Osteoblast (primary cell): ENCODE data around the gene ATG5. TPM values are rescaled to one million over a fixed set of nuclear protein-coding genes. Genes with fewer than 3 reads are reported as not detected.

Source experiments
- DNase-seq: peaks from one replicate; pipeline ENCODE4 v3.0.0; 2011; ENCODE audit warnings: low spot score, mixed read lengths; ENCODE audit not compliant: insufficient read length; ENCODE audit errors: missing footprints
- H2AFZ ChIP-seq: 2 replicates; pipeline ENCODE4 v1.6.0; 2011; ENCODE audit warnings: mild to moderate bottlenecking, low read length
- H3K27ac ChIP-seq: 2 replicates; pipeline ENCODE4 v1.5.1; 2011; ENCODE audit warnings: mild to moderate bottlenecking, low read depth, low read length, moderate library complexity
- H3K27me3 ChIP-seq: 2 replicates; pipeline ENCODE4 v1.6.0; 2012; ENCODE audit warnings: mild to moderate bottlenecking, control low read depth, inconsistent platforms, low read length, moderate library complexity; ENCODE audit not compliant: insufficient read depth
- H3K36me3 ChIP-seq: 2 replicates; pipeline ENCODE4 v1.5.1; 2011; ENCODE audit warnings: mild to moderate bottlenecking, low read length, control low read depth, moderate library complexity; ENCODE audit not compliant: insufficient read depth
- H3K4me1 ChIP-seq: 2 replicates; pipeline ENCODE4 v1.5.1; 2011; ENCODE audit warnings: mild to moderate bottlenecking, low read length, control low read depth, moderate library complexity; ENCODE audit not compliant: insufficient read depth
- H3K4me2 ChIP-seq: 2 replicates; pipeline ENCODE4 v1.6.0; 2011; ENCODE audit warnings: mild to moderate bottlenecking, low read length; ENCODE audit not compliant: insufficient read depth
- H3K4me3 ChIP-seq: fragments of 200-600 bp; sonication (generic); 3 replicates; pipeline ENCODE4 v1.5.1; 2012; ENCODE audit warnings: mild to moderate bottlenecking, low read length, inconsistent platforms; ENCODE audit not compliant: insufficient read depth
- H3K79me2 ChIP-seq: 2 replicates; pipeline ENCODE4 v1.6.0; 2012; ENCODE audit warnings: mild to moderate bottlenecking, low read length, control low read depth, inconsistent platforms; ENCODE audit not compliant: insufficient read depth
- H3K9me3 ChIP-seq: 2 replicates; pipeline ENCODE4 v1.5.1; 2011; ENCODE audit warnings: low read depth, low read length, control low read depth
- H4K20me1 ChIP-seq: 2 replicates; pipeline ENCODE4 v1.6.0; 2012; ENCODE audit warnings: mild to moderate bottlenecking, low read length, control low read depth; ENCODE audit not compliant: insufficient read depth
- total RNA-seq: library from RNA; depleted of rRNA; stranded (reverse); fragments of >200 nt; gene quantifications from 2 replicates; pipeline ENCODE4 v1.2.3, GENCODE V29; 2012
- TF ChIP-seq, protein P1 (sequence below): IDR thresholded peaks from 2 replicates; pipeline ENCODE4 v1.5.1; 2011; ENCODE audit warnings: mild to moderate bottlenecking, low read depth, low read length, moderate library complexity; ENCODE audit errors: extremely low read depth

Gene ATG5
- total RNA-seq, 1 donor, result 59.0 TPM

DNA sequence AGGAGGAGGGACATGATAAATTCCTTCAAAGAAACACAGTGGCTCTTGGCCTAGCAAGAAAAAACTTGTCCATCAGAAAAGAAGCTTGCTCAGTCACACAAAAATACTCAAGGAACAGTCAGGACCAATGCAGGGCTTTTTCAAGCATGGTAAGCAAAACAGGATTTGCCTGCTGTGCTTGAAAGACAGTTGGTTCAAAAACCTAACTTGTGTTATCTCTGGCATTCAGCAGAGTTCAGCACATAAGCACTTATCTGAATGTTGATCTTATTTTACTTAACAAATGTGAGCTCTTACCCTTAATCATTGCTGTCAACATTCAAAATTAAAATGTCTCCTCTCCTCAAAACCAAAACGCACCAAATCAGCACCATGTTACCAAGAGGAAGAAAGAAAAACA is 38.3 kb downstream of the ATG5 start:
- peaks cover 52% of the 10 kb centered on the region for H3K79me2 ChIP-seq
- peak; percentile 35 for DNase-seq

GRCh38 chr6:106286746-106287145 is 38.8 kb downstream of the ATG5 start:
- peaks cover 2% of the 10 kb centered on the region for H3K4me1 ChIP-seq
- no peak for DNase-seq
- no peak overlapping the region for H3K4me2 ChIP-seq
- TF ChIP-seq, protein P1, sequence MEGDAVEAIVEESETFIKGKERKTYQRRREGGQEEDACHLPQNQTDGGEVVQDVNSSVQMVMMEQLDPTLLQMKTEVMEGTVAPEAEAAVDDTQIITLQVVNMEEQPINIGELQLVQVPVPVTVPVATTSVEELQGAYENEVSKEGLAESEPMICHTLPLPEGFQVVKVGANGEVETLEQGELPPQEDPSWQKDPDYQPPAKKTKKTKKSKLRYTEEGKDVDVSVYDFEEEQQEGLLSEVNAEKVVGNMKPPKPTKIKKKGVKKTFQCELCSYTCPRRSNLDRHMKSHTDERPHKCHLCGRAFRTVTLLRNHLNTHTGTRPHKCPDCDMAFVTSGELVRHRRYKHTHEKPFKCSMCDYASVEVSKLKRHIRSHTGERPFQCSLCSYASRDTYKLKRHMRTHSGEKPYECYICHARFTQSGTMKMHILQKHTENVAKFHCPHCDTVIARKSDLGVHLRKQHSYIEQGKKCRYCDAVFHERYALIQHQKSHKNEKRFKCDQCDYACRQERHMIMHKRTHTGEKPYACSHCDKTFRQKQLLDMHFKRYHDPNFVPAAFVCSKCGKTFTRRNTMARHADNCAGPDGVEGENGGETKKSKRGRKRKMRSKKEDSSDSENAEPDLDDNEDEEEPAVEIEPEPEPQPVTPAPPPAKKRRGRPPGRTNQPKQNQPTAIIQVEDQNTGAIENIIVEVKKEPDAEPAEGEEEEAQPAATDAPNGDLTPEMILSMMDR, result no peak
- no peak overlapping the region for H2AFZ ChIP-seq
- H3K36me3 ChIP-seq, result peaks cover 13% of the 10 kb centered on the region
- H3K27ac ChIP-seq, result no peak overlapping the region
- peaks cover 3% of the 10 kb centered on the region for H4K20me1 ChIP-seq
- H3K27me3 ChIP-seq, result no peaks in the 10 kb centered on the region
- no peaks in the 10 kb centered on the region for H3K9me3 ChIP-seq
- peaks cover 54% of the 10 kb centered on the region for H3K79me2 ChIP-seq
- H3K4me3 ChIP-seq, result no peak overlapping the region

More for the DNA sequence above, 38.3 kb downstream of the ATG5 start:
- Histone ChIP-seq H3K4me3 (no peak overlapping the region), H3K4me2 (no peak overlapping the region), H3K4me1 (no peaks in the 10 kb centered on the region), H3K27ac (no peak overlapping the region), H2AFZ (no peak overlapping the region), H3K36me3 (peaks cover 17% of the 10 kb centered on the region), H4K20me1 (peaks cover 3% of the 10 kb centered on the region), H3K27me3 (no peaks in the 10 kb centered on the region), H3K9me3 (no peaks in the 10 kb centered on the region)
- TF ChIP-seq, protein P1, result no peak

GRCh38 chr6:106283481-106283880 is 42.1 kb downstream of the ATG5 start:
- Histone ChIP-seq H3K36me3 (no peaks in the 10 kb centered on the region), H3K79me2 (peaks cover 46% of the 10 kb centered on the region), H3K9me3 (no peaks in the 10 kb centered on the region), H4K20me1 (peaks cover 3% of the 10 kb centered on the region), H3K4me1 (peaks cover 27% of the 10 kb centered on the region), H3K4me3 (no peak overlapping the region), H2AFZ (no peak overlapping the region), H3K4me2 (no peak overlapping the region), H3K27ac (no peak overlapping the region), H3K27me3 (no peaks in the 10 kb centered on the region)
- no peak for DNase-seq
- TF ChIP-seq, protein P1, result no peak

DNA sequence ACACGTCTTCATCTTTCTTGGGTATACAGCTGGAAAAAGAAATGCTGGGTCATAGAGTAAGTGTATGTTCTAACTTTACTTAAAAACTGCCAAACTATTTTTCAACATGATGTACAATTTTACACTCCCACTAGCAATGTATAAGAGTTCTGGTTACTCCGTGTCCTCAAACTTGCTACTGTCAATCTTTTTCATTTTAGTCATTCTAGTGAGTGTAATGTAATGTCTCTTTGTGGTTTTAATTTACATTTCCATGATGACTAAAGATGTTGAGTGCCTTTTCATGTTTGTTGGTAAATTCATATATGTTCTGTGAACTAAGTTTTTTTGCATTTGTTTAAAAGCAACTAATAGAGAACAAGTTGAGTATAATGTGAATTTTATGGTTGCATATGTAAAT is 43.9 kb downstream of the ATG5 start:
- peaks cover 36% of the 10 kb centered on the region for H3K79me2 ChIP-seq
- no peak overlapping the region for H2AFZ ChIP-seq
- no peaks in the 10 kb centered on the region for H3K27me3 ChIP-seq
- no peaks in the 10 kb centered on the region for H3K9me3 ChIP-seq
- TF ChIP-seq, protein P1, result no peak
- peaks cover 3% of the 10 kb centered on the region for H4K20me1 ChIP-seq
- no peak overlapping the region for H3K4me3 ChIP-seq
- H3K36me3 ChIP-seq, result no peaks in the 10 kb centered on the region
- no peak overlapping the region for H3K4me2 ChIP-seq
- no peak for DNase-seq
- peaks cover 27% of the 10 kb centered on the region for H3K4me1 ChIP-seq
- no peak overlapping the region for H3K27ac ChIP-seq
